ENCODE results near the gene IBA57.
A peak's percentile ranks its signal among the peaks of the same experiment; 100 is the strongest.

Gene IBA57

GRCh38 chr1:228165372-228166169, at the start of gene IBA57:
Gene IBA57 (plus strand): TSS chr1:228165804. CDS start chr1:228165817, 13 bp downstream.
- peak; percentile 100 for DNase-seq

- no peak for DNase-seq
These were observed 48.3 kb upstream of the IBA57 start for GRCh38 chr1:228117335-228117734.

- no peak for DNase-seq
These were observed 47.6 kb upstream of the IBA57 start for GRCh38 chr1:228118040-228118439.

- no peak for DNase-seq
These were observed 45.3 kb upstream of the IBA57 start for GRCh38 chr1:228120351-228120750.

GRCh38 chr1:228120857-228121489, 44.6 kb upstream of the IBA57 start:
- no peak for DNase-seq

GRCh38 chr1:228122921-228123441, 42.6 kb upstream of the IBA57 start:
- DNase-seq = no peak

GRCh38 chr1:228123505-228123904, 42.1 kb upstream of the IBA57 start:
- DNase-seq = no peak

GRCh38 chr1:228125185-228125584, 40.4 kb upstream of the IBA57 start:
- DNase-seq = no peak

GRCh38 chr1:228131766-228132165, 33.8 kb upstream of the IBA57 start:
- no peak for DNase-seq

GRCh38 chr1:228134591-228134990, 31.0 kb upstream of the IBA57 start:
- no peak for DNase-seq

- DNase-seq = no peak
These were observed 28.7 kb upstream of the IBA57 start for GRCh38 chr1:228136901-228137300.

GRCh38 chr1:228139406-228139930, 26.1 kb upstream of the IBA57 start:
- DNase-seq = no peak

- peak; percentile 100 for DNase-seq
These were observed 25.5 kb upstream of the IBA57 start, which contains the start of gene GUK1 for GRCh38 chr1:228139931-228140723. Gene GUK1 (plus strand): TSS chr1:228140279. CDS start chr1:228140303, 24 bp downstream.

GRCh38 chr1:228140724-228141225, 24.8 kb upstream of the IBA57 start:
- DNase-seq = peak; percentile 15

GRCh38 chr1:228141226-228142044, 24.2 kb upstream of the IBA57 start:
- peak; percentile 16 for DNase-seq

GRCh38 chr1:228142155-228142691, 23.4 kb upstream of the IBA57 start:
- no peak for DNase-seq

GRCh38 chr1:228142701-228143136, 22.9 kb upstream of the IBA57 start:
- DNase-seq = no peak

GRCh38 chr1:228143480-228144192, 22.0 kb upstream of the IBA57 start:
- DNase-seq = no peak

- DNase-seq = no peak
These were observed 21.2 kb upstream of the IBA57 start for GRCh38 chr1:228144193-228144992.

- no peak for DNase-seq
These were observed 20.6 kb upstream of the IBA57 start for GRCh38 chr1:228144993-228145343.
